Uterus (tissue), 2 donors: Measurements from ENCODE around the gene PTPRC.

Source experiments
- CTCF ChIP-seq, 4 experiments: fragments of 200-600 bp in 2 of 4; fragments of 450-650 bp in 2 of 4; sonication (generic) in 2 of 4; IDR thresholded peaks; one replicate each; pipeline ENCODE4 v1.5.1; 2016 to 2019; ENCODE audit warnings: antibody characterized with exemption in 4 of 4, mild to moderate bottlenecking in 2 of 4, moderate library complexity in 1 of 4
- POLR2A ChIP-seq, 2 donors: fragments of 450-650 bp; IDR thresholded peaks; one replicate each; pipeline ENCODE4 v1.6.1; 2016; ENCODE audit warnings: antibody characterized with exemption in 2 of 2, mild to moderate bottlenecking in 1 of 2, moderate library complexity in 1 of 2

- TF ChIP-seq POLR2A (IDR thresholded peaks at IDR 0.05) (no peak), CTCF (IDR thresholded peaks at IDR 0.05) (no peak)
These were observed 154.9 kb downstream of the PTPRC start for GRCh38 chr1:198793714-198794113.
